GM21390 (cell line): Measurements from ENCODE around the gene RRP1.

Experiments
- ATAC-seq: cut with Tn5 transposase; IDR thresholded peaks from one replicate; pipeline ENCODE4 v1.9.1; 2021; ENCODE audit not compliant: unreplicated experiment

Gene RRP1

DNA sequence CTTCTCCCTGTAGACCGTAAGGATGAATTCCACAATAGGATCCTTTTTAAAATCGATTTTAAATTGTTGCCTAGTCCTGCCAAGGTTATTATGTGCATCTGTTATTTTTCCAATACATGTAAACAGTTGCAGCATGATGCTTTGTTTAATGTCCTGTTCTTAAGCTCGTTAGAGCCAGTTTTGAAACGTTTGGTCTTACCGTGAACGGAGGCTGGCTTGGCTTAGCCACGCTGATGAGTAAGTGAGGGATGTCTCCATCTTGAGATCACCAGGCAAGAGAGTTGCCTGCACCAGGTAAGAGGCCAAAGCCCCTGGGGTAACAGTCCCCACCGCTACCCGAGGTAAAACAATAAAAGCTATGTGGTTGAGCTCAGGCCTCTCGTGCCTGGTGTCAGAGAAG, 30.6 kb upstream of the RRP1 start:
- no peak for ATAC-seq

DNA sequence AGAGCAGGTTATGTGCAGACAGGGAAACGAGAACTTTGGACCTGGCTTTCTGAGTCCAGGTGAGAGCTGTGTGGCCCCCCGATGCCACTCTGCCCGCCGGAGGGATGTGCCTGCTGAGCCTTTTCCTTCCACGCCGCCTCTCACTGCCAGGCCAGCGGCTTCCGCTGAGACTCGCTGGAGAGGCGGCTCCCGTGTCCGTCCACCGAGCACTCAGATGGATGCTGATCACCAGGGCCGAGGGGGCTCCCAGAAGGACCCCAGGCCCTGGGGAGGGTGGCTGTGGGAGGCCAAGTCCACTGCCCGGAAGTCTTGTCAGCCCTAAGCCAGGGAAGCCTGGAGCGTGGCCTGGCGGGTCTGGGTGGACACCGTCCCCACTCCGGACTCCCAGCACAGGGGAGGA, 29.7 kb upstream of the RRP1 start:
- no peak for ATAC-seq

DNA sequence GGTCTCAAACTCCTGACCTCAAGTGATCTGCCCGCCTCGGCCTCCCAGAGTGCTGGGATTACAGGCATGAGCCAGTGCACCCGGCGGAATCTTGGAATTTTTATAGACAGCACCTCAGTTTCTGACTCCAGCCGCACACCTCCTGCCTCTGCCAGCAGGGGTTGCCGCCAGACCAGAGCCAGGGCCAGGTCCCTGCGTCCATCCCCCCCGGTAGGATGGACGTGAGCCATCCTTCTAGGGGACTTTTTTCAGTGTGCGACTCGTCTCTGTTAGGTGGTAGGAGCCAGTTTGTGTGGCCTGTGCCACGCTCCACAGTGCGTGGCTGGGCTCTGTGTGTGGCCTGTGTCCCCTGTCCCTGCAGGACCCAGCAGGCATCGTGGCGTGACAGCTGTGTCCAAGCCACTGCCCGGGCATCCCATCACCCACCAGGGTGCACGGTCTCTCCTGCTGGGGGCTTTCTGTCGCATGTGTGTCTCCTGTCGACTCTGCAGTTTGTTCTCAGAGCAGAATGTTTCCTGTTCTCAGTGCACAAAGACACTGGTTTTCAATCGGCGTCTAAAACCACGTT, 28.9 kb upstream of the RRP1 start:
- no peak for ATAC-seq

DNA sequence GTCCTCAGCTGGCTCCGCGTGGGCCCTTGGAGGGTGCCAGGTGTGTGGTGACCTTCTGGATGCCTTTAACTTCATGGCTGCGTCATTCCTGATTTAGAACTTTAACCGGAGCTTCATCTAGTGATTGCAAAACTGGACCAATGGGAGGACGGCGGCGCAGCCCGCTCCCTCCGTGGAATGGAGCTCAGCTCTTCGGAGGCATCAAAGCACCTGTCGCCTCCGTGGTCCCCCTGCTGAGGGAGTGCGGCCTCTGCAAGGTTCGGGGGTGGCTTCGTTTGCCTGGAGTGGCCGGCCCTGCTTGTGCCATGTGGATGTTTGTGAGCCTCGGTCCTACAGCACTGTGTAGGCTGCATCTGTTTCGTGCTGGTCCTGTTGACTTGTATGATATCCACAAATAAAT, 27.5 kb upstream of the RRP1 start:
- ATAC-seq: no peak

DNA sequence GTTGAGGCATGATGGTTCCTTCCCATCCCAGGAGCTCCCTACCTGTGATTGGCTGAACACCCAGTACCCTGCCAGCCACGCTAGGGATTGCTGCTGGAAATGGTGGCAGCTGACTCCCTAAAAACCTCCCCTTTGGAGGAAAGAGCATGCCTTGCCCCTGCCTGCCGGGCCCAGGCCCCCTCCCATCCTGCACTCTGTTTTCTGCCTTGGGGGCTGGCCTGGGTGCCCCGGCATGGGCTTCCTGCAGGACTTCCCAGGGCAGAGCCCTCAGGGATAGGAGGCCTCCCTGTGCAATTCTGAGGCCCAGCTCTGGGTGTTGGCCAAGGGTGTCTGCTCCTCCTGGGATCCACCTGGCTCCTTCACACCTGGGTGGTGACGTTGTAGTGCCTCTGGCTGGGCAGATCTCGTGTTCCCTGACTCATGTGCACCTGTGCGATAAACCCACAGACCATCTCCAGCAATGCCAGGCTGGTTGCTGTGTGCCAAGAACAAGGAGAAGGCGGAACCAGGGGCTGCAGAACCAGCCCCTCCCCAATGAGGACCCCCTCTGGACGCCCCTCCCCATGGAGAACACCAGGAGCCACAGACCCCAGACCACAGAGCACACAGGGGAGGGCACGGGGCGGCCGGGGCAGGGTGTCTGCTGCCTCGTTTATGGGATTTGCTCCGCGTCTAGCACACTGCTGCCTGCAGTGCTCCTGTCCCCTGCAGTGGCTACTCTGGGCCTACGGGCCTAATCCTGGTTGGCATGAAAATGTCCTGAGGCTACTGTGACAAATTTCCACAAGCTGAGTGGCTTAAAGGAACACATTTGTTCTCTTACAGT, 26.9 kb upstream of the RRP1 start:
- no peak for ATAC-seq

DNA sequence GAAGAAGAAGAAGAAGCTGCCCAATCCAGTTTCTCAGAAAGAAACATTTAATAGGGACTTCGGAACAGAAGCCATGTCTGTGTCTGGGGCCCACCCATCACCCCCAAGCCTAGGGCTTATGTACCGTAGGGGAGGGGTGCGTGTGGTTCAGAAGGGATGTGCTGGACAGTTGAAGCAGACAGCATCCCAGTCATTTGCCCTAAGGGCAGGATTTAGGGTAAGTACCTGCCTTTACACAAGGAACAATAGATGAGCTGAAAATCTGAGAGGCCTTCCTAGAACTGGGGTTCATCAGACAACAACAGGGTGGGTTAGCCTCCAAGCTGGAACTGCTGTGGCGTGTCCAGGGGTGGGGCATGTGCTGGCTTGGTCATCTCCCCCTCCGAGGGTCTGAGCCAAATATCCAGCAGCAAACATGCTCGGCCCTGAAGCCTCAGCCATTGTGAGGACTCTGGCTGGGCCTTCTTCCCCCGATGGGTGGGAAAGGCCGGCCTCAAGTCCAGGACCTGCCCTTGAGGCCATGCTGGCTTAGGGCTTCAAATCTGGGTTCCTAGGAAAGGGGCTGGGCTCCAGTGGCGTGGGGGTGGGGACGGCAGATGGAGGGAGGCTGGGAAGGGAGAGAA, 25.4 kb upstream of the RRP1 start:
- ATAC-seq: no peak

DNA sequence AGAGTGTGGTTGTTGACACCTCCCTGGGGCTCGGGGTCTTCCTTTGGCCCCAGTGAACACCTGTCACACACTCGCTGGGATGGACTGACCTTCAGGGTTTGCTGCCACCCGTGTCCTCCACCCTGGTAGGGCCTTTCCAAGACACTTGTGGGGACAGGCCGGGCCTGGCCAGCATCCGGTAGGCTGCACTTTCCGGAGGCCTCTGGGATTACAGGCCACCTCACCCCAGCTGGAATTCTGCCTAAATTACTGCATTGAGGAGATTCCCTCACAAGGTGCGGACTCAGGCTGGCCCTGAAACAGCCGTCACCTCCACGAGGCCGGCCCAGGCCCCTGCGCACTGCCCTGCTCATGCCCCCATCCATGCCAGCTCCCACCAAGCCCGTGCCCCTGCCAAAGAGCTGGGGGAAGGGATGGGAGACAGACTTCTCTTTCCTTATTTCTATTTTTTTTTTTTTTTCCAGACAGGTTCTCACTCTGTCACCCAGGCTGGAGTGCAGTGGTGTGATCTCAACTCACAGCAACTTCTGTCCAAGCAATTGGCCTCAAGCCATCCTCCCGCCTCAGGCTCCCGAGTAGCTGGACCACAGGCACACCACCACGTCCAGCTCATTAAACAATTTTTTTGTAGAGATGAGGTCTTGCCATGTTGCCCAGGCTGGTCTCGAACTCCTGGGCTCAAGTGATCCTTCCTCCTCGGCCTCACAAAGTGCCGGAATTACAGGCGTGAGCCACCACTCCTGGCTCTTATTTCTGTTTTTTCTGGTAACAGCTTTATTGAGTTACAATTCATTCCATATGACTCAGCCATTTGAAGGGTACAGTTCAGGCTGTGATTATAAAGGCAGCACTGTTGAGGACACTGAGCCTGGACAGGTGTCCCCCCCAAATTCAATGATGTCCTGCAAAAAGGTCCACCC, 24.5 kb upstream of the RRP1 start:
- no peak for ATAC-seq

DNA sequence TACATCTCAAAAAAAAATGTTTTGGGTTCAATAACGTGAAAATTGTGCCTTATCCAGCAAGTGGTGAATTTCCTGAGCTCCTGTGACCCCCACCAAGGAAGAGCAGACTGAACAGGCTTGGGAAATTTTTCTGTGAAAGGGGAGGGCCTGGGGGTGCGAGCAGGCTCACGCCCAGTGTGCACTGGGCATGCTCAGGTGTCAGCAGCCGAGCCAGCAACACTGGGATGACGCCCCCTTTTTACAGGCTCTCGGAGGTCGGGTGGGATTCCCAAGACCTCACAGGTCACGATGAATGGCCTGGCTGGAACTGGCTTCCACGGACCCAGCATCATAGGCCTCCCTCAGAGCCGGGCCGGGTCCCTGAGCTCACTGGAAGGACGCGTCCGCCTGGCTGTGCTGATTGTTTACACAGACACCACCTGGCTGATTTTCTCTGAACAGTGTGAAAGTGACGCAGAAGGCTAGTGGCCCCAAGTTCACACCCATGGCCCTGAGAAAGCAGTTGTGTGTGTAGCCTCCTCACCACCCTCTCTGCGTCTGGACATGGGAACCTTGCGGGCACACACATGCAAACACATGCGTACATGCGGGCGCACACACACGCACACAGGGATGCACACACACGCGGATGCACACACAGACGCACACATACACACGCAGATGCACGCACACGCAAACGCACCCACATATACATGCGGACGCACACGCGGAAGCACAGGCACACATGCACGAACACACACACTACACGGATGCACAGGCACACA, 22.5 kb upstream of the RRP1 start:
- no peak for ATAC-seq

DNA sequence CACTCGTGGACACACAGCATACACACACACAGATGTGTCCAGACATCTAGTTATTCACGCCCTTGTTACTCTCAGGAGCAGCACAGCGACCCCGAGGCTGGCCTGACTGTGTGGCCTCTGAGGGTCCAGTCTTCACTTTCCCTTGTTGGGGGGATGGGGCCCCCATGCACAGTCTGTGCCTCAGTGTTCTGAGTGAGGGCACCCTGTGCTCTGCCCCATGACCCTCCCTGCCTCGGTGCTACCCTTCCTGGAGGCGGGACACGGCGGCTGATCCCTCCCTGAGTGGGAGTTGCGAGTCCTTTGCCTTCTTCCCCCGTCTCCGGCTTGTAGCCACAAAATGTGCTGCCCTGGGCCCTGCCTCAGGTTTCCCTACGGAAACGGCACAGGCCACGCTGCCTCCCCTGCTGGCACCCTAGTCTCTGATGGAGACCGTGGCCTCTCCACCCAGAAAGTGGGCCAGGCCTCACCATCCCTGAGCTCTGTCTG, 21.8 kb upstream of the RRP1 start:
- no peak for ATAC-seq

DNA sequence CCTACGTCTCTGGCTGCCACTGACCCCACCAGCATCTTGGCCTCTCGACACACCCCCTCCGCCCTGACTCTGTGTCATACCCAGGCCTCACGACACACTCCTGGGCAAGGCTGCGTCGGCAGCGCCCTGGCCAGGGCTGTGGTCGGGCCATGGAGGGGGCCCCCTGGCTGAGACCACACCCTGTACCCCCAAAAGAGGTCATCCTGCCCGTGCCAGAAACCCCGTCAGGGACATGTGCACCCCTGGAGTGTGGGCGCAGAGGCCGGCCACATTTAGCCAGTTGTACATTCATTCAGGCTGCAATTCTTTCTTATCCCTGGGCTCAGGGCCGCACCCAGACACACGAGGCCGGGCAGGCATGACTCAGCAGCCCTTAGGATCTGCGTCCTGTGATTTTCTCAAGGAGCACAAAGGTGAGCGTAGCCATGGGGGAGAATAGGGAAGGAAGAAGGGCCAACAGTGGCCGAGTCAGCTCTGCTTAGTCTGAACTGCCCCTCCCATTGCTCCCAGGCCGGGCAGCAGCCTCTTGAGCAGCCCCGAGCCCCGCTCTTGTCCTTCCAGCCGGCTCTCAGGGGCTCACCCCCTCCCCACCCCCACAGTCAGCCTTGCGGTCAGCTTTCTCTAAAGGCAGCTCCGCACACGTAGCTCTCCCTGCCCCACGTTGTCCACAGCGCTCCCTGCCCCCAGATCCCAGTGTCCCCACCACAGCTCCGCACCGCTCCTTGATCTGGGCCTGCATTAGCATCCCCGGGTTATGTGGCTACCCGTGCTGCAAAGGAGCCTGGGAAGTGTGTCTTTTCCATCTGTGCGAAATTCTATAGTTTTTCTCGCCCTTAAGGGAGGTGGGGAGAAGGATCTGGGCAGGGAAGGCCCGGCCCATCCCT, 21.2 kb upstream of the RRP1 start:
- no peak for ATAC-seq

DNA sequence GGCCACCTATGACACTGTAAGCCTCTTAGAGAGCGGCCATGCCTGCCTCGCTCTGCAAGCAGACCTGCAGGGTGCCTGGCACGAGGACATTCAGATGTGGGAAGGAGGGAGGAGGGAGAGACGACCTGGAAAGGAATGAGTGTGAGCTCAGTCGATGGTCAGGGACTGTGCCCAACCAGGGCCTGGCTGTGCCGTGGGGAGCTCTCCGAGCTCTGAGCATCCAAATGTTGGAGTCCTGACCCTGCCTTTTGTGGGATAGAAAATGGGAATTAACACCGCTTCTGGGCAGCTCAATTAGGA, 20.6 kb upstream of the RRP1 start:
- ATAC-seq: no peak

DNA sequence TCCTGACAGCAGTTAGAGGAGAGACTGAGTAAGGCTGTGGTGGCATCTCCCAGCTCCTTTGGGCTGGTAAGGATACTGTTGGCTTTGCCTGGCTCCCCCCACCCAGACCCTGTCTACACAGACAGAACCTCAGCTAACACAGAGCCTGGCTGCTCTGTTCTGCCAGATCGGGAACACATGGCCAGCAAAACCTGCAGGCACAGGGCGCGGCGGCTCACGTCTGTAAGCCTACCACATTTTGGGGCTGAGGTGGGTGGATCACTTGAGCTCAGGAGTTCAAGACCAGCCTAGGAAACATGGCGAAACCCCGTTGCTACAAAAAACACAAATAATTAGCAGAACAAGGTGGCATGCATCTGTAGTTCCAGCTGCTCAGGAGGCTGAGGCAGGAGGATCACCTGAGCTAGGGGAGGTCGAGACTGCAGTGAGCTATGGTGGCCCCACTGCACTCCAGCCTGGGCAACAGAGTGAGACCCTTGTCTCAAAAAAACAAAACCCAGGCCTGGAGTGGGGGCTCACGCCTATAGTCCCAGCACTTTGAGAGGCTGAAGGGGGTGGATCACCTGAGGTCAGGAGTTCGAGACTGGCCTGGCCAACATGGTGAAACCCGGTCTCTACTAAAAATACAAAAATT, 19.9 kb upstream of the RRP1 start:
- no peak for ATAC-seq

DNA sequence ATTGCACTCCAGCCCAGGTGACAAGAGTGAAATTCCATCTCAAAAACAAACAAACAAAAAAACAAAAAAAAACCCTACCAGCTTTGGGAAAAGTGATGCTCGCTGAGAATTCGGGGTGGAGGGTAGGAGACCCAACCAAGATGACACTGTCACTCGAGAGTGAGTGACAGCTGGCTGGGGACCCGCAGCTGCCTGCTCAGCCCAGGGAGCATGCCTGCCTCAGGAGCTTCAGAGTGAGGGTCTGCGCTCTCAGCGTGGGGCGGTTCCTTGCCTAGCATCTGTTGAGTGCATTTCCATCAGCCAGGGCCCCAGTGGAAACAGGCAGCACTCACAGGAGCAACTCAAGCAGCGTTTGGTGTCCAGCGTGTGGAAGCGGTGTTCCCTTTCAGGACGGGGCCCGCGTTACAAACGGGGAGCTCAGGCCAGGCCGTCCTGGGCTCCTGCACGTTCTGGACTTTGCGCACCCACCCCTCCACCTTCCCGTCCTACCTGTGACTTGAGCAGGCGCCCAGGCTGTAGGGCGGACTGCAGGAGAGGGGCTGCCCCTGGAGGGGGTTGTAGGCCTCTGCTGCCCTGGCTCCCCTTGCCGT, 19.2 kb upstream of the RRP1 start:
- ATAC-seq: no peak

DNA sequence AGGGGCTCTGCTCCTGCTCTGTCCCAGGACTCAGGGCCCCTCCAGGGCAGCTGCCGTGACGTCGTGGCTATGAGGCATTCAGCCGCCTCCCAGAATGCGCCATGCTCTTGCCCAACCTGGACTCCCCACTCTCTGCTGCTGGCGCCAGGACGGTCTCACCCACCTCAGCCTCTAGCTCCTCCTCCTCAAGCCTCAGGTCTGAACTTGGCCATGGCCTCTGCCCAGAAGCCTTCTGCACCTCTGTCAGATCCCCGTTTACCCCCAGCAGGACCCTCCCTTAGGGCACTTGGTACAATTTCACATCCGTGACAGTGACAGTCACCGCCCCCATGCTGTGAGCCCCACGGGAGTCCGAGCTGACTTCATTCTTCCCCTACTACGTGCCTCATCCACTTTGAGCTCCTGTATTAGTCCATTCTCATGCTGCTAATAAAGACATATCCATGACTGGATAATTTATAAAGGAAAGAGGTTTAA, 18.1 kb upstream of the RRP1 start:
- no peak for ATAC-seq

DNA sequence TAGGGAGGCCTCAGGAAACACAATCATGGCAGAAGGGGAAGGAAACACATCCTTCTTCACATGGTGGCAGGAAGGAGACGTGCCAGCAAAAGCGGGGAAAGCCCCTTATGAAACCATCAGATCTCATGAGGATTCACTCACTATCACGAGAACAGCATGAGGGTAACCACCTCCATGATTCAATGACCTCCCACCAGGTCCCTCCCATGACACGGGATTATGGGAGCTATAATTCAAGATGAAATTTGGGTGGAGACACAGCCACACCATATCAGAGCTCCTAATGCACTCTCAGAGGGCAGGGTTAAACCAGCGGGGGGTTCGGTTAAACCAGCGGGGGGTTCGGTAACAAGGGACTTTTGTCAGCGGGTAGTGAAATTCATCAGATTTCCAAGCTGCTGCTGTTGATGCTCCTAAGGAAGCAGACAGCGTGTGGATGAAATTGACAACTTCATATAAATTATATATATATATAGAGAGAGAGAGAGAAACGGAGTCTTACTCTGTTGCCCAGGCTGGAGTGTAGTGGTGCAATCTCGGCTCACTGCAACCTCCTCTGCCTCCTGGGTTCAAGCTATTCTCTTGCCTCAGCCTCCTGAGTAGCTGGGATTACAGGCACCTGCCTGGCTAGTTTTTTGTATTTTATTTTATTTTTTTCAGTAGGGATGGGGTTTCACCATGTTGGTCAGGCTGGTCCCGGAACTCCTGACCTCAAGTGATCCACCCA, 17.5 kb upstream of the RRP1 start:
- ATAC-seq: no peak

DNA sequence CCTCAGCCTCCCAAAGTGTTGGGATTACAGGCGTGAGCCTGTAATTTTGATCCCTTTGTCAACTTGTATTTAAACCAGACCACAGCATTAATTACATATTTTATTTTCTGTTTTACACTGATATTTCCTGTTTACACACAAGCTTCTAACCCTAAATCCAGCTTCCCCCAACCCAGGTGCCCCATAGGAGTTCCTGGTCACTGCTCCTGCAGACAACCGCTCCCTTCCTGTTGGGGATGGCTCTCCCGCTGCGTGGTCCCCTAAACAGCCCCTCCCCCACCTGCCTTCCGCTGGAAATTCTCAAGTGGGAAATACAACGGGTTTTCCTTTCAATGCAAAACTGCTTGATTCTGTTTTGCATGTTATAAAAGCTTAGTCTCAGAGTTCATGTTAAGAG, 17.0 kb upstream of the RRP1 start:
- ATAC-seq: no peak

DNA sequence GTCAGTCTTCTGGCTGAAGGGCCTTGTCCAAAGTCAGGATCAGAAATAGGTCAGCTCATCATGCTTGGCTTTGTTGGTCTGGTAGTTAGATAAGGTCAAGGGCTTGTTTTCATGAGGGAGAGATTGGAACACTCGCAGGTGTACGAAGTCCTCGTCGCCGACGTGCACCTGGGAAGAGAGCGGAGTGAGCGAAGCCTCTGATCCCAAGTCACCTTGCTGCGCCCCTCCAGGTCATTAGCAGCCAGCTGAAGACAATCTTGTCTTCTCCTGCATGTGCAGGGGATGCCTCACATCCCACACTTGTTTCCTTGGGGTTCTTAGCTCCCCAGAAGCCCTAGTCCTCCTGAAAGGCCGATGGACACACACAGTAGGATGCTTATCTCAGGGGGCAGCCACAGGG, 15.2 kb upstream of the RRP1 start:
- ATAC-seq: no peak

DNA sequence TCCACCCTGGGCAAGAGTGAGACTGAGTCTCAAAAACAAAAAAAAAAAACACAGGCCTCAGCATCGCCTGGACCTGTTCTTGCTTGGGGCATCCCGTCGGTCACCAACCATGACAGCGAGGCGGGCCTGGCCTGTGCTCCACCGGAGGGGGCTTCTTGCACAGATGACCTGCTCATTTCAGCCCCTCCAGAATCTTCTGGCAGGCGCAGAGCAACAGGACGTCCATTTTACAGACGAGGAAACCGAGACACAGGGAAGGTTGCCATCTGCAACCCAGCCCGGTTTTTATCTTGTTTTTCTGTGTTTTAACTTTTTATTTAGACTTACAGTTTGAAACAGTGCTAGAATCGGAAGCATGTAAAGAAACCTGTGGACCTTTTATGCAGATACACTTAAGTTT, 14.2 kb upstream of the RRP1 start:
- no peak for ATAC-seq
